ENCODE results near the gene WASL. TPM values are rescaled to one million over a fixed set of nuclear protein-coding genes. Genes with fewer than 3 reads are reported as not detected.

The WASL gene
- total RNA-seq, 1 experiment from 2014 or later: 32.1 TPM

GRCh38 chr7:123788584-123788983 lies 39.8 kb upstream of the WASL start:
- BruUV-seq (replicated peaks): no TSS peak
- no peak for DNase-seq (ENCODE audit: low spot score)
- H3K27ac ChIP-seq (ENCODE audit: low read depth, low read length, poor library complexity, severe bottlenecking): no peak overlapping the region
- no peak for TF ChIP-seq EZH2 (IDR thresholded peaks at IDR 0.05; ENCODE audit: borderline replicate concordance, low read depth, low read length, poor library complexity, severe bottlenecking)
- TF ChIP-seq, protein P1, sequence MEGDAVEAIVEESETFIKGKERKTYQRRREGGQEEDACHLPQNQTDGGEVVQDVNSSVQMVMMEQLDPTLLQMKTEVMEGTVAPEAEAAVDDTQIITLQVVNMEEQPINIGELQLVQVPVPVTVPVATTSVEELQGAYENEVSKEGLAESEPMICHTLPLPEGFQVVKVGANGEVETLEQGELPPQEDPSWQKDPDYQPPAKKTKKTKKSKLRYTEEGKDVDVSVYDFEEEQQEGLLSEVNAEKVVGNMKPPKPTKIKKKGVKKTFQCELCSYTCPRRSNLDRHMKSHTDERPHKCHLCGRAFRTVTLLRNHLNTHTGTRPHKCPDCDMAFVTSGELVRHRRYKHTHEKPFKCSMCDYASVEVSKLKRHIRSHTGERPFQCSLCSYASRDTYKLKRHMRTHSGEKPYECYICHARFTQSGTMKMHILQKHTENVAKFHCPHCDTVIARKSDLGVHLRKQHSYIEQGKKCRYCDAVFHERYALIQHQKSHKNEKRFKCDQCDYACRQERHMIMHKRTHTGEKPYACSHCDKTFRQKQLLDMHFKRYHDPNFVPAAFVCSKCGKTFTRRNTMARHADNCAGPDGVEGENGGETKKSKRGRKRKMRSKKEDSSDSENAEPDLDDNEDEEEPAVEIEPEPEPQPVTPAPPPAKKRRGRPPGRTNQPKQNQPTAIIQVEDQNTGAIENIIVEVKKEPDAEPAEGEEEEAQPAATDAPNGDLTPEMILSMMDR (conservative IDR thresholded peaks at IDR 0.05; ENCODE audit: low read depth, low read length): no peak
- intact Hi-C loops (cut with micrococcal nuclease; ENCODE audit: unreplicated experiment): no loop called here
- no peaks in the 10 kb centered on the region for H3K36me3 ChIP-seq (ENCODE audit: insufficient read depth, low read length, poor library complexity, severe bottlenecking)
- POLR2A ChIA-PET (ENCODE audit: low non-redundant PET): no interaction called here
- H3K4me3 ChIP-seq (ENCODE audit: low read depth, low read length, poor library complexity, severe bottlenecking): no peak overlapping the region
- CTCF ChIA-PET: no interaction called here
- no peaks in the 10 kb centered on the region for H3K9me3 ChIP-seq (ENCODE audit: low read depth, low read length, poor library complexity, severe bottlenecking)
- no peaks in the 10 kb centered on the region for H3K4me1 ChIP-seq (ENCODE audit: insufficient read depth, low read length, poor library complexity, severe bottlenecking)
- no peaks in the 10 kb centered on the region for H3K27me3 ChIP-seq (replicated peaks; ENCODE audit: insufficient read depth, low read depth, low read length, poor library complexity)

DNA sequence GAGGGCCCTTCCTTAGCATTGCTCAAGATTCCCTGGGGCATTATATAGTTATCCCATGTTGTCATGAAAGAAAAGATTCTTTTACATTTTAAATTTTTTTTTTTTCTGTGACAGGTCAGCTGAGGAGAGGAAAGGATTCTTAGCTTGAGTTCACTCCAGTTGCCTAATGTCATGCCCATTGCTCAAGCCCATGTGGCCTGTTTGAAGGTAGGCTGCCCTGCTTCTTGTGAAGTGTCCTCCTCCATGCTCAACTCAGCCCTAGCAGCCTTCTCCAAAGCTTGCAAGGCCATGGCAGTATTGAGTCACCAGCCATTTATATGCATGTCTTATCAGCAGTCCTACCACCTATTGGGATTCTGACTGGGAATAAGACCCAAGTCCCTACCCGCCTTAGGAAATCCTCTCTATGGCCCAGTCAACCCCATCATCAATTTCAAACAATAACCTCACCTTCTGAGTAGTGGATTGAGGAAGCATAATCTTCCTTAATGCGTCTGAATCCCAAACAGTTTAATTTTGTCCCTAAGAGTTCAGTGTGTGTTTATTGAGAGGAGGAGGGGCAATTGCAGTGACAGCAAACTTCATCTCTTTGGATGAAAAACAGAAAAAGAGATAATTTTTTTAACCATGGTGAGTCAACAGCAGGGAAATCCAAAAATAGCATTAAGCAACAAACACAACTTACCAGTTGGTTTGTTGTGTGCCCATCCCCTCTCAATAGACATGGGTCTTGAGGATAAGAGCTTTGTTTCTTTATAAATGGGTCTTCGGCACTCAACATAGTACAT lies 38.6 kb upstream of the WASL start:
- no peaks in the 10 kb centered on the region for H3K36me3 ChIP-seq (ENCODE audit: insufficient read depth, low read length, poor library complexity, severe bottlenecking)
- BruUV-seq (replicated peaks): no TSS peak
- no peaks in the 10 kb centered on the region for H3K4me1 ChIP-seq (ENCODE audit: insufficient read depth, low read length, poor library complexity, severe bottlenecking)
- no peak for DNase-seq (ENCODE audit: low spot score)
- TF ChIP-seq, protein P1 (conservative IDR thresholded peaks at IDR 0.05; ENCODE audit: low read depth, low read length): no peak
- no peak for TF ChIP-seq EZH2 (IDR thresholded peaks at IDR 0.05; ENCODE audit: borderline replicate concordance, low read depth, low read length, poor library complexity, severe bottlenecking)
- no peaks in the 10 kb centered on the region for H3K9me3 ChIP-seq (ENCODE audit: low read depth, low read length, poor library complexity, severe bottlenecking)
- ChIA-PET CTCF (no interaction called here), POLR2A (ENCODE audit: low non-redundant PET) (no interaction called here)
- H3K27ac ChIP-seq (ENCODE audit: low read depth, low read length, poor library complexity, severe bottlenecking): no peak overlapping the region
- intact Hi-C loops (cut with micrococcal nuclease; ENCODE audit: unreplicated experiment): no loop called here
- H3K4me3 ChIP-seq (ENCODE audit: low read depth, low read length, poor library complexity, severe bottlenecking): no peak overlapping the region
- H3K27me3 ChIP-seq (replicated peaks; ENCODE audit: insufficient read depth, low read depth, low read length, poor library complexity): no peaks in the 10 kb centered on the region

DNA sequence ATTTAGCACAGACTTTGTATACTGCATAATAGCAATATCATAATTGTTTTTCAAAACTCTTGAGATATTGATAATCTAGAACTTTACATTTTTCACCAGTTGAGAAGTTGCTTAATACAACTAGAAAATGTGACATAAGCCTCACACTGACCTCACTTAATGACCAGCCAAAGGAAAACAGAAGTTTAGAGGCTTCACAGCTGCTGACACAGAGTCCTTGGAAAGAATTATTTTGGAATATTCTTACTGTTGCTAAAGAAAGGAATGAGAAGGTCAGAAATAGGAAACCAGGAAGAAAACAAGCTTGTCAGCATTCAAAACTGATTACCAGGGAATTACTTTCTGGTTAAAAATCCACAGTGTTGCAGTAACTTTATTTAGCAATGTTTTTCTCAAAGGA lies 35.5 kb upstream of the WASL start:
- Histone ChIP-seq H3K4me3 (ENCODE audit: low read depth, low read length, poor library complexity, severe bottlenecking) (no peak overlapping the region), H3K27ac (ENCODE audit: low read depth, low read length, poor library complexity, severe bottlenecking) (no peak overlapping the region), H3K27me3 (replicated peaks; ENCODE audit: insufficient read depth, low read depth, low read length, poor library complexity) (no peaks in the 10 kb centered on the region), H3K4me1 (ENCODE audit: insufficient read depth, low read length, poor library complexity, severe bottlenecking) (no peaks in the 10 kb centered on the region), H3K9me3 (ENCODE audit: low read depth, low read length, poor library complexity, severe bottlenecking) (no peaks in the 10 kb centered on the region), H3K36me3 (ENCODE audit: insufficient read depth, low read length, poor library complexity, severe bottlenecking) (no peaks in the 10 kb centered on the region)
- TF ChIP-seq EZH2 (IDR thresholded peaks at IDR 0.05; ENCODE audit: borderline replicate concordance, low read depth, low read length, poor library complexity, severe bottlenecking): no peak
- TF ChIP-seq, protein P1 (conservative IDR thresholded peaks at IDR 0.05; ENCODE audit: low read depth, low read length): no peak
- ChIA-PET CTCF (no interaction called here), POLR2A (ENCODE audit: low non-redundant PET) (interaction anchor here (0.5 to 0.7 kb wide), 2 partner anchors 42 to 1032 kb away, joined by 3 to 5 read pairs; no protein-coding TSS in a partner anchor)
- BruUV-seq (replicated peaks): no TSS peak
- intact Hi-C loops (cut with micrococcal nuclease; ENCODE audit: unreplicated experiment): no loop called here
- DNase-seq (ENCODE audit: low spot score): no peak

Data from A673 (cell line).